ENCODE data around the gene TBC1D22B.

Gene TBC1D22B

GRCh38 chr6:37257634-37258404 lies at the start of gene TBC1D22B, which contains the start of gene TMEM217:
TSS of gene TBC1D22B (plus strand) at chr6:37257772. CDS start at chr6:37257918, 146 bp downstream.
TSS of gene TMEM217 (minus strand) at chr6:37258144. CDS start at chr6:37219030, 39,114 bp downstream.
- peak; percentile 97 for DNase-seq (ENCODE audit: low spot score)

GRCh38 chr6:37207903-37208456 lies 49.6 kb upstream of the TBC1D22B start:
- peak; percentile 97 for DNase-seq (ENCODE audit: low spot score)

GRCh38 chr6:37208793-37209192 lies 48.8 kb upstream of the TBC1D22B start:
- no peak for DNase-seq (ENCODE audit: low spot score)

GRCh38 chr6:37209461-37210205 lies 47.9 kb upstream of the TBC1D22B start:
- DNase-seq (ENCODE audit: low spot score) = peak; percentile 36

GRCh38 chr6:37210313-37210968 lies 47.1 kb upstream of the TBC1D22B start:
- peak; percentile 96 for DNase-seq (ENCODE audit: low spot score)

- DNase-seq (ENCODE audit: low spot score) = no peak
Measured at GRCh38 chr6:37212268-37212667, 45.3 kb upstream of the TBC1D22B start.

GRCh38 chr6:37218061-37218460 lies 39.5 kb upstream of the TBC1D22B start:
- no peak for DNase-seq (ENCODE audit: low spot score)

GRCh38 chr6:37218511-37218910 lies 39.1 kb upstream of the TBC1D22B start:
- DNase-seq (ENCODE audit: low spot score) = no peak

GRCh38 chr6:37221585-37222124 lies 35.9 kb upstream of the TBC1D22B start:
- DNase-seq (ENCODE audit: low spot score) = no peak

- peak; percentile 54 for DNase-seq (ENCODE audit: low spot score)
Measured at GRCh38 chr6:37222125-37222967, 35.2 kb upstream of the TBC1D22B start.

GRCh38 chr6:37222992-37223391 lies 34.6 kb upstream of the TBC1D22B start:
- no peak for DNase-seq (ENCODE audit: low spot score)

- DNase-seq (ENCODE audit: low spot score) = no peak
Measured at GRCh38 chr6:37225350-37226169, 32.0 kb upstream of the TBC1D22B start.

GRCh38 chr6:37230104-37230503 lies 27.5 kb upstream of the TBC1D22B start:
- no peak for DNase-seq (ENCODE audit: low spot score)

GRCh38 chr6:37232430-37233017 lies 25.0 kb upstream of the TBC1D22B start:
- DNase-seq (ENCODE audit: low spot score) = no peak

GRCh38 chr6:37233541-37233940 lies 24.0 kb upstream of the TBC1D22B start:
- DNase-seq (ENCODE audit: low spot score) = no peak

- DNase-seq (ENCODE audit: low spot score) = no peak
Measured at GRCh38 chr6:37236921-37237320, 20.7 kb upstream of the TBC1D22B start.

- DNase-seq (ENCODE audit: low spot score) = no peak
Measured at GRCh38 chr6:37237789-37238188, 19.8 kb upstream of the TBC1D22B start.

- no peak for DNase-seq (ENCODE audit: low spot score)
Measured at GRCh38 chr6:37238381-37238780, 19.2 kb upstream of the TBC1D22B start.

- no peak for DNase-seq (ENCODE audit: low spot score)
Measured at GRCh38 chr6:37239526-37239925, 18.0 kb upstream of the TBC1D22B start.
